GM19328 (cell line): Measurements from ENCODE around the gene MYOT.

Experiments
- ATAC-seq: cut with Tn5 transposase; IDR thresholded peaks from one replicate; pipeline ENCODE4 v1.9.1; 2021; ENCODE audit warnings: mild to moderate bottlenecking, moderate library complexity; ENCODE audit not compliant: unreplicated experiment

The MYOT gene

GRCh38 chr5:137899493-137899892 is 31.8 kb downstream of the MYOT start:
- no peak for ATAC-seq

DNA sequence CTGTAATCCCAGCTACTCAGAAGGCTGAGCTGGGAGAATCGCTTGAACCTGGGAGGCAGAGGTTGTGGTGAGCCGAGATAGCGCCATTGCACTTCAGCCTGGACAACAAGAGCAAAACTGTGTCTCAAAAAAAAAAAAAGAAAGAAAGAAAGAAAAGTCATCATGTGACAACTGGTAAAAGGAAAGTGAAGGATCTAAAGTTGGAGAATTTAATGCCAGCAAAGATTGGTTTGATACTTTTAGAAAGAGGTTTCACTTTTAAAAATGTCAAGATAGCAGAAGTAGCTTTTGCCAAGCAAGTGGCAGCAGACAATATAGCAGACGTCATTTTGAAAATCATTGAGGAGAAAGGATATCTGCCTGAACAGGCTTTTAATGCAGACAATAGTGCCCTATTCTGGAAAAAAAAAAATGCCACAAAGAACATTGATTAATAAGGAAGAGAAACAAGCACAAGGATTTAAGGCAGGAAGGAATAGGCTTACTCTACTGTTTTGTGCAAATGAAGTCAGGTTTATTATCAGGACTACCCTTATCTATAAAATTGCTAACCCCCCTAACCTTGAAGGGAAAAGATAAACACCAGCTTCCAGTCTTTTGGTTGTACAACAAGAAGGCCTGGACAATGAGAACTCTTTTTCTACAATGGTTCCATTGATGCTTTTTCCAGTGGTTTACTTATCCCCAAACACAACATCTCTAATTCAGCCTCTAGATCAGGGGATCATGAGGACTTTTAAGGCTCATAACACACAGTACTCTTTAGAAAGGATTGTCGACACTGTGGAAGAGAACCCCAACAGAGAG is 33.6 kb downstream of the MYOT start:
- no peak for ATAC-seq

GRCh38 chr5:137902408-137903133 is 34.9 kb downstream of the MYOT start:
- no peak for ATAC-seq

DNA sequence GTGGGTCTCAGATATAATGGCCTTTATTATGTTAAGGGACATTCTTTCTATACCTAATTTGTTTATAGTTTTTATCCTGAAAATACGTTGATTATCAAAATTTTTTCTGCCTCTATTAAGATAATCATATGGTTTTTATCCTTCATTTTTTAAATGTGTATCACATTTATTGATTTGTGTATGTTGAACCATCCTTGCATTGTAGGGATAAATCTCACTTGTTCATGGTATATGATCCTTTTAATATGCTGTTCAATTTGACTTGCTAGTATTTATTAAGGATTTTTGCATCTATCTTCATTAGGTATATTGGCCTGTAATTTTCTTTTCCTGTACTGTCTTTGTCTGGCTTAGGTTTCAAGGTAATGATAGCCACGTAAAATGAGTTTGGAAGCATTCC is 47.1 kb downstream of the MYOT start:
- ATAC-seq: no peak

DNA sequence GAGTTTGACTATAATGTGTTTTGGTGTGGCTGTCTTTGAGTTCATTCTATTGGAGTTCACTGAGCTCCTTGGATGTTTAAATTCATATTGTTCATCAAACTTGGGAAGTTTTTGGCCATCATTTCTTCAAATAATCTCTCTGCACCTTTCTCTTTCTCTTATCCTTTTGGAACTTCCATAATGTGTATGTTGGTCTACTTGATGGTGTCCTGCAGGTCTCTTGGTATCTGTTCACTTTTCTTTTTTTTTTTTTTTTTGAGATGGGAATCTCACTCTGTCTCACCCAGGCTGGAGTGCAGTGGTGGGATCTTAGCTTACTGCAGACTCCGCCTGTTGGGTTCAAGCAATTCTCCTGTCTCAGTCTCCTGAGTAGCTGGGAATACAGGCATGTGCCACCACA is 49.3 kb downstream of the MYOT start:
- ATAC-seq: no peak

DNA sequence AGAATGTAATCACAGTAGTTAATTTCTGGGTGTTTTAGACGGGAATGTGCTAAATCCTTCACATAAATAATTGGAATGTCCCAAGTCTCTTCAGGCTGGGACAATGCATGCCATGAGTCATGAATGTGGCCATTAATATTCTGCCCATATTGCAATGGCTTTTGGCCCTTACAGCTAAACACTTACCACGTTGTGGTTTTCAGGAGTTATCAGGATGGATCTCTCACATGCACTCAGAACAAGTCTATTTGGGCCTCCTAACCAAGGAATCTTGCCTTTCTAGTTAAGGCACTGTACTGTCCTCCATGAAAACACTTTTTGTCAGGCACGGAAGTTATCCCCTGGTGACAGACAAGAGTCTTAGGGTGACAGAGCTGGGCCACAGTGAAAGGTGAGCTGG is 54.3 kb downstream of the MYOT start:
- ATAC-seq: no peak

DNA sequence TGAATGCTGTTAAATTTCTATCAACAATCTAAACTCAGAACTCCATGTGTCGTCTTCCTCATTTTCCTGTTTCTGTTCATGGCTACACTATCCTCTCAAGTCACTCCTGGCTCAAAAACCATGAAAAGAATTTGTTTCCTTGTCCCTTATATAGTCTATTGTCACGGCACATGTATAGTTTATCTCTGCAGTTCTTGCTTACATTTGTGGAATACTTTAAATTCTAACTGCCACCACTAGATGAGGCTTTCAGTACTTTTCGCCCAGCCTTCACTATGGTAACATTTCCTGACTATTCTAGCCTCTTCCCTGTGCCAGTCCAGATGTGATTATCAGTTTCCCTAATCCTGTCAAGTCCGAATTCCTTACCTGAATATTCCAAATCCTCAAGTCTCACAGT is 56.2 kb downstream of the MYOT start:
- ATAC-seq: no peak

DNA sequence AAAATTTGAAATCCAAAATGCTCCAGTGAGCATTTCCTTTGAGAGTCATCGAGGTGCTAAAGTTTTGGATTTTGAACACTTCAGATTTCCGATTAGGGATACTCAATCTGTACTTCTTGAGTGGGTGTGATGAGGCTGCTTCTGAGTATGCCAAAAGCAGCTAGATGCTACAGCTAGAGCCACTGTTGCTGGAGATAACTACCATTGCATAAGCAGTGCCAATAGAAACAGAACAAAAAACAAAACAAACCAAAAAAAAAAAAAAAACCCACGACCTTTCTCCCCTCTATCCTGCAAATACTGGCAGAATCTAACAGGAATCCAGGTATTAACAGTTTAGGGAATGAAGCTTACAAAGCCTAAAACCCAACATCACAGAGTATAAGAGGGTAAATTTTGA is 65.1 kb downstream of the MYOT start:
- no peak for ATAC-seq

DNA sequence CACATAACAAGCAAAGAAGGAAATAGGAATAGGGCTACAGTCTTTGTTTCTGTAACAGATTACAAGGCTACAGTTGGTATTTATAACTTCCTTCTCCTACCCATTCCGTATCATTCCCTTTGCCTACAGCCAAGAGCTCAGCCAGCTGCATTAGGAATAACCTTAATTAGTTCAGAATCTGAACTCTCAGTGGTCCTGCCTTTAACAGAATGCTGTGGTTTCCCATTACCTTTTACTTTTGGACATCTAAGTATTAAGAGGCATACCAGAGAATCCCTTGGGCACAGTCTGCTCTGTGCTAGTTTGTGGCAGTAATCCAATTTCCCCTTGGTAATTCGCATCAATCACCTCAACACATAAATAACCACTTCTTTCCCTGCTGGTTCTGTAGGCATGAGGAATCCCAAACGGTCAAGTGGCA is 65.8 kb downstream of the MYOT start:
- no peak for ATAC-seq

DNA sequence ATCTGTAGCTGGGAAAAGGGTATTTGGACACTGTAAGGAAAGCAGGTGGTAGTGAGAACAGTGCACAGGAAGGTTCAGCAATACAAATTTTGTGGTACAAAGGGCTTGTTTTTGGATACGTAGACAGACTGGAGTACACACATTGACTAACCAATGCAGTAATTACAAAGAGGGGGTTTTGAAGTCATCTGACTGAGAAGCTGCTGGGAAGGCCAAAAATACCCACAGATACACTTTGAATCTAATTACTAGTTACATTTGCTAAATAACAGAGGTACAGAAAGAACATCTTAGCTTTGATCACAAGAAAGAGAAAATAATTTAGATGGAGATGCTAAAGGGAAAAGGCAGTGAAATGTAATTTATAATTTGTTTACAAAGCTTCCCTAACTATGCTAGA is 67.5 kb downstream of the MYOT start:
- ATAC-seq: no peak

- no peak for ATAC-seq
These were observed 68.0 kb downstream of the MYOT start for GRCh38 chr5:137935694-137936093.
